ENCODE data around the gene PRAC2.

GRCh38 chr17:48728232-48729231, 5.5 kb downstream of the PRAC2 start, which contains the start of gene HOXB13:
- TF ChIP-seq, protein P1, sequence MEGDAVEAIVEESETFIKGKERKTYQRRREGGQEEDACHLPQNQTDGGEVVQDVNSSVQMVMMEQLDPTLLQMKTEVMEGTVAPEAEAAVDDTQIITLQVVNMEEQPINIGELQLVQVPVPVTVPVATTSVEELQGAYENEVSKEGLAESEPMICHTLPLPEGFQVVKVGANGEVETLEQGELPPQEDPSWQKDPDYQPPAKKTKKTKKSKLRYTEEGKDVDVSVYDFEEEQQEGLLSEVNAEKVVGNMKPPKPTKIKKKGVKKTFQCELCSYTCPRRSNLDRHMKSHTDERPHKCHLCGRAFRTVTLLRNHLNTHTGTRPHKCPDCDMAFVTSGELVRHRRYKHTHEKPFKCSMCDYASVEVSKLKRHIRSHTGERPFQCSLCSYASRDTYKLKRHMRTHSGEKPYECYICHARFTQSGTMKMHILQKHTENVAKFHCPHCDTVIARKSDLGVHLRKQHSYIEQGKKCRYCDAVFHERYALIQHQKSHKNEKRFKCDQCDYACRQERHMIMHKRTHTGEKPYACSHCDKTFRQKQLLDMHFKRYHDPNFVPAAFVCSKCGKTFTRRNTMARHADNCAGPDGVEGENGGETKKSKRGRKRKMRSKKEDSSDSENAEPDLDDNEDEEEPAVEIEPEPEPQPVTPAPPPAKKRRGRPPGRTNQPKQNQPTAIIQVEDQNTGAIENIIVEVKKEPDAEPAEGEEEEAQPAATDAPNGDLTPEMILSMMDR (IDR thresholded peaks at IDR 0.05): no peak
- no peak for TF ChIP-seq POLR2A (IDR thresholded peaks at IDR 0.05)

Data from body of pancreas (tissue), 4 donors.